Spleen (tissue), 7 donors: ENCODE data around the gene MAN1C1.

ENCODE experiments used
- POLR2A ChIP-seq, 3 donors: fragments of 450-650 bp; IDR thresholded peaks; one replicate each; pipeline ENCODE4 v1.5.1; 2017; ENCODE audit warnings: antibody characterized with exemption in 3 of 3, mild to moderate bottlenecking in 1 of 3
- POLR2AphosphoS5 ChIP-seq, 3 donors: sonication (generic); formaldehyde crosslinking; IDR thresholded peaks; one replicate each; pipeline ENCODE4 v1.5.1; 2017; ENCODE audit warnings: antibody characterized with exemption in 3 of 3
- TF ChIP-seq, protein P1 (sequence below), 11 experiments: fragments of 200-600 bp in 7 of 11; fragments of 450-650 bp in 4 of 11; sonication (generic) in 4 of 11; IDR thresholded peaks in 8 of 11; conservative IDR thresholded peaks in 3 of 11; 1 replicate in 7 of 11; 2 replicates in 4 of 11; pipeline versions ENCODE4 v1.4.0 to v1.8.0; 2016 to 2021; ENCODE audit warnings: antibody characterized with exemption in 11 of 11, inconsistent platforms in 4 of 11, mild to moderate bottlenecking in 1 of 11
- donor health status: DM: no; HTN: no; CAD: no; lungs with moderate emphysema.
- donor health status: DM: no; HTN: no; CAD: no.
- donor health status: DM: no; HTN: no; CAD: no.

DNA sequence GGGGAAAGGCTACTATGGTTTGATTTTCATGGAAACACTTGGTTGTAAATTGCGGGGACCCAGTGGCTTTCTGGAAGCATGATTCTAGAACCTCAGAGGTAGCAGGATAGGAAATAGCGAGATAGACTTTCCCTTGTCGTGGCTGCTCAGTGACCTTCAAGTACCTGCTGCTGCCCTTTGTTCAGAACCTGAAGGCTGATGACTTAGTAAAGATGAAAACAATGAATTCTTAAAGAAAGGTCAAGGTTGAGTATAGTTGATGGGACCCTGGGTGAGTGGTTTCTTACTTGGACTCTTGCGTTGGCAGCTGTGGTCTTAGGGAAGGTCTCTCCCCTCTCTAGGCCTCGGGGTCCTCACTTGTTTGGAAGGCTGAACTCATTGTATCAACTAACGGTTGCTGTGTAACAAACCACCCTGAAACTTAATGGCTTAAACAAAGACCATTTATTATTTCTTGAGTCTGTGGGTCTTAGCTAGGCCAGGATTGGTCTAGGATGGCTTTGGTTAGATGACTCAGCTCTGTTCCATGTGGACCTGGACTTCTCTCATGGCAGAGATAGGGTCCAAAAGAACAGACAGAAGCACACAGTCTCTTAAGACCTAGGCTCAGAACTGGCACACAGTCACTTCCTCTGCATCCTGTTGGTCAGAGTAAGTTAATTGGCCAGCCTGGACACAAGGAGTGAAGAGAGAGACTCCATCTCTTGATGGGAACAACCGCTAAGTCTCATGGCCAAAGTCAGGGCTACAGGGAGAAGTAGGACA, 94.2 kb downstream of the MAN1C1 start:
- TF ChIP-seq, protein P1, sequence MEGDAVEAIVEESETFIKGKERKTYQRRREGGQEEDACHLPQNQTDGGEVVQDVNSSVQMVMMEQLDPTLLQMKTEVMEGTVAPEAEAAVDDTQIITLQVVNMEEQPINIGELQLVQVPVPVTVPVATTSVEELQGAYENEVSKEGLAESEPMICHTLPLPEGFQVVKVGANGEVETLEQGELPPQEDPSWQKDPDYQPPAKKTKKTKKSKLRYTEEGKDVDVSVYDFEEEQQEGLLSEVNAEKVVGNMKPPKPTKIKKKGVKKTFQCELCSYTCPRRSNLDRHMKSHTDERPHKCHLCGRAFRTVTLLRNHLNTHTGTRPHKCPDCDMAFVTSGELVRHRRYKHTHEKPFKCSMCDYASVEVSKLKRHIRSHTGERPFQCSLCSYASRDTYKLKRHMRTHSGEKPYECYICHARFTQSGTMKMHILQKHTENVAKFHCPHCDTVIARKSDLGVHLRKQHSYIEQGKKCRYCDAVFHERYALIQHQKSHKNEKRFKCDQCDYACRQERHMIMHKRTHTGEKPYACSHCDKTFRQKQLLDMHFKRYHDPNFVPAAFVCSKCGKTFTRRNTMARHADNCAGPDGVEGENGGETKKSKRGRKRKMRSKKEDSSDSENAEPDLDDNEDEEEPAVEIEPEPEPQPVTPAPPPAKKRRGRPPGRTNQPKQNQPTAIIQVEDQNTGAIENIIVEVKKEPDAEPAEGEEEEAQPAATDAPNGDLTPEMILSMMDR (IDR thresholded peaks at IDR 0.05 in 8 of 11, conservative IDR thresholded peaks at IDR 0.05 in 3 of 11) = no peak
- TF ChIP-seq POLR2A (IDR thresholded peaks at IDR 0.05) = no peak
- TF ChIP-seq POLR2AphosphoS5 (IDR thresholded peaks at IDR 0.05) = no peak
